ENCODE data around the gene SLC25A36.

DNA sequence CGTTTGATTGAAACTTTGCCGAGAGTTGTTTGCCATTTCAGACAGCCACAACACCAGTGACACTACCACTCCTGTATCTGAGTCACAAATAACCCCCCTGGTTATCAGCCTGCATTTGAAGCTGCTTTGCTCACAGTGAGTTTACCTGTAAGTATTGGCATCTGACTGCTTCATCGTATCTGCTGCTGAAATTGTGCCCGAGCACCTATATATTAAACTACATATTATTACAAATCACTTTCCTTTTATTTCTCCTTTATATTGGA lies 70.3 kb downstream of the SLC25A36 start:
- TF ChIP-seq, protein P1, sequence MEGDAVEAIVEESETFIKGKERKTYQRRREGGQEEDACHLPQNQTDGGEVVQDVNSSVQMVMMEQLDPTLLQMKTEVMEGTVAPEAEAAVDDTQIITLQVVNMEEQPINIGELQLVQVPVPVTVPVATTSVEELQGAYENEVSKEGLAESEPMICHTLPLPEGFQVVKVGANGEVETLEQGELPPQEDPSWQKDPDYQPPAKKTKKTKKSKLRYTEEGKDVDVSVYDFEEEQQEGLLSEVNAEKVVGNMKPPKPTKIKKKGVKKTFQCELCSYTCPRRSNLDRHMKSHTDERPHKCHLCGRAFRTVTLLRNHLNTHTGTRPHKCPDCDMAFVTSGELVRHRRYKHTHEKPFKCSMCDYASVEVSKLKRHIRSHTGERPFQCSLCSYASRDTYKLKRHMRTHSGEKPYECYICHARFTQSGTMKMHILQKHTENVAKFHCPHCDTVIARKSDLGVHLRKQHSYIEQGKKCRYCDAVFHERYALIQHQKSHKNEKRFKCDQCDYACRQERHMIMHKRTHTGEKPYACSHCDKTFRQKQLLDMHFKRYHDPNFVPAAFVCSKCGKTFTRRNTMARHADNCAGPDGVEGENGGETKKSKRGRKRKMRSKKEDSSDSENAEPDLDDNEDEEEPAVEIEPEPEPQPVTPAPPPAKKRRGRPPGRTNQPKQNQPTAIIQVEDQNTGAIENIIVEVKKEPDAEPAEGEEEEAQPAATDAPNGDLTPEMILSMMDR (IDR thresholded peaks at IDR 0.05; ENCODE audit: low read depth, low read length) = no peak
- no peak for TF ChIP-seq EZH2phosphoT487 (IDR thresholded peaks at IDR 0.05; ENCODE audit: low read depth)

Data from OCI-LY3 (cell line).